CD4-positive, alpha-beta T cell treated with Interleukin-1 beta for 1 hour (primary cell): ENCODE data around the gene SELENOP.

Source experiments
- DNase-seq, 2 donors: peaks; one replicate each; pipeline ENCODE4 v3.0.0-alpha.2; 2020 to 2022

Gene SELENOP

DNA sequence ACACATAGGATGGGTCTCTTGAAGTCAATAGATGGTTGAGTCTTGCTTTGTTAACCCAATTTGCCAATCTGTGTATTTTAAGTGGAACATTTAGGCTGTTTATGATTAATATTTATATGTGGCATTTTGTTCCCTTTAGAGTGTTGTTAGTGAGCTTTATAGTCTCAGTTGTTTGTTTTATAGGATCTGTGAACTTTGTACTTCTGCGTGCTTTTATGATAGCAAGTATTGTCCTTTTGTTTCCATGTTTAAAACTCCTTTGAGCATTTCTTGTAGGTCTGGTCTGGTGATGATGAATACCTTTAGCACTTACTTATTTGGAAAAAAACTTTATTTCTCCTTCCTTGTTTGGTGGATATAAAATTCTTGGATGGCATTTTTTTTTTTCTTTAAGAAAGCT lies 23.8 kb downstream of the SELENOP start:
- no peak for DNase-seq

DNA sequence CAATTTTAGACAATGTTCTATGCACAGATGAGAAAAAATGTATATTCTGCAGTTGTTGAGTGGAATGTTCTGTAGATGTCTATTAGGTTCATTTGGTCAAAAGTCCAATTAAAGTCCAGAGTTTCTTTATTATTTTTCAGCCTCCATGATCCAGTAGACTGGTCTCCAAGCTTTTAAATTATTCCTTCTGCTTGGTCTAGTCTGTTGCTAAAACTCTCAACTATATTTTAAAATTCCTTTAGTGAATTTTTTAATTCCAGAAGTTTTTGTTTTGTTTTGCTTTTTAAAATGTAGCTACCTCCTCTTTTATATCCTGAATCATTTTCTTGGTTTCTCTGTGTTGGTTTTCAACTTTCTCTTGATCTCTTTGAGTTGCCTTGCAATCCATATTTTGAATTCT lies 24.6 kb downstream of the SELENOP start:
- DNase-seq: no peak

DNA sequence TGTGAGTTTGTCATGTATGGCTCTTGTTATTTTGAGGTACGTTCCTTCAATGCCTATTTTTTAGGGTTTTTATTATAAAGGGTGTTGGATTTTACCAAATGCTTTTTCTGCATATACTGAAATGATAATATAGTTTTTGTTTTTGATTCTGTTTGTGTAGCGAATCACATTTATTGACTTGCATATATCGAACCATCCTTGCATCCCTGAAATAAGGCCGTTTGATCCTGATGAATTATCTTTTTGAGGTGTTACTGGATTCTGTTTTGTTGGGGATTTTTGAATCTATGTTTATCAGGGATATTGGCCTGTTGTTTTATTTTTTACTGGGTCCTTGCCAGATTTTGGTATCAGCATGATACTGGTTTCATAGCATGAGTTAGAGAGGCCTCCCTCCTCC lies 25.9 kb downstream of the SELENOP start:
- DNase-seq: no peak

DNA sequence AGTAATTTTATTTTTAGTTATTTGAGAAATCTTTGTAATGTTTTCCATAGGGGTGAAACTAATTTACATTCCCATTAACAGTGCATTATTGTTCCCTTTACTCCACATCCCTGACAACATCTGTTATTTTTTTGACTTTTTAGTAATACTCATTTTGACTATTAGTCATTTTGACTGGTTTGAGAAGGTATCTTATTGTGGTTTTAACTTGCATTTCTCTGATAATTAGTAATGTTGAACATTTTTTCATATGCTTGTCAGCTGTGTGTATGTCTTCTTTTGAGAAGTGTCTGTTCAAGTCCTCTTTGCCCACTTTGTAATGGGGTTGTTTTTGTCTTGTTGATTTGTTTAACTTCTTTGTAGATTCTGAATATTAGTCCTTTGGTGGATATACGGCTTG lies 27.6 kb downstream of the SELENOP start:
- no peak for DNase-seq

DNA sequence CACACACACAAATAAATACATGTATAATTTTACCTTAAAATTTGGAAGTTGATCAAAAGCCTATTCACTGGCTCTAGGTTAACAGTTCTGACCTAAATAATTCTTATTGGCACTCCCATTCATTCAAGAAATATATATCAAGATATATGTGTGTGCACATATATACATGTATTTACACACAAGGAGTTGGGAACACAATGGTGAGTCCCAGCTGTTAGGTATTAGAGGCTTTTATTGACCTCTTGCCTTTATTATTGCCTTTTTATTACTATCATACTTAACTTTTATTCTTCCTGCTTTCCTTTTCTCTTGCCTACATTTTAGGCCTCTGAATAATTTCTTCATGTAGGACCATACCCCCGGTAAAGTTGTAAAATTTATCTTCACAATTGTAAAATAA lies 30.1 kb downstream of the SELENOP start:
- DNase-seq: no peak

DNA sequence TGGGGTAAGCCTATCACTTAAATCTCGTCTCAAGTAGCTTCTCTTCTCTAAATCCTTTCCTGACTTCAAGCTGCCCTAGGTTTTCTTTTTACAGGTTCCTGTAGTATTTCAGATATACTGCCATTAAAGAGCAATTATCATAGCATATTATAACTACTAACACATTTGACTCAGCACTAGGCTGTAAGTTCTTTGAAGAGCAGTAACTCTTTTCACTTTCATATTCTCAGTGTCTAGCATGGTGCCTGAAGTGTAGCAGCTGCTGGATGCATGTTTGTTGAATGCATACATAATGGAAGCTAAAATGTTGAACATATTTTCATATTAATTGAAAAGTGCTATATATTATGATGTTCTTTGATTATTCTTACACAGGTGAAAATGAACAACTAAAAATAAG lies 32.6 kb downstream of the SELENOP start:
- DNase-seq: no peak

DNA sequence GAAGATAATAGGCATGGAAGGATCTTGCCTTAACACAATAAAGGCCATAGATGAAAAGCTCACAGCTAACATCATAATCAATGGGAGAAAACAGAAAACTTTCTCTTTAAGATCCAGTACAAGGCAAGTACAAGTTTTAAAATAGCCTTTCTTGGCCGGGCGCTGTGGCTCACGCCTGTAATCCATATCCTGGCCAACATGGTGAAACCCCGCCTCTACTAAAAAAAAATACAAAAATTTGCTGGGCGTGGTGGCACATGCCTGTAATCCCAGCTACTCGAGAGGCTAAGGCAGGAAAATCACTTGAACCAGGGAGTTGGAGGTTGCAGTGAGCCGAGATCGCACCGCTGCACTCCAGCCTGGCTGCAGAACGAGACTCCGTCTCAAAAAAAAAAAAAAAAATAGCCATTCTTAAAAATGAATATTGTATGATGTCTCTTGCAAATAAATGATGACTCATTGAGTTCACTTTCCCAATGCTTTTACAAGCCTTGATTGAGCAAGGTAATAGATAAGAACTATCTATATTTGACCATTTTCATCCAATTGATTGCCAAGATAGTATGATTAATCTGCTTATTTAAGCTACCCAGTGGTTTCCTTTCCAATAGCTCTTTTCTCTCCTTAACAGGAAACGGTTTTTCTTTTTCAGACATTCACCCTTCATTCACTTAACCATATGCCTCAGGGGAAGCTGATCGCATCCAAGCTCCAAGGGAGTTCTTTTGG lies 39.3 kb downstream of the SELENOP start:
- DNase-seq: no peak

DNA sequence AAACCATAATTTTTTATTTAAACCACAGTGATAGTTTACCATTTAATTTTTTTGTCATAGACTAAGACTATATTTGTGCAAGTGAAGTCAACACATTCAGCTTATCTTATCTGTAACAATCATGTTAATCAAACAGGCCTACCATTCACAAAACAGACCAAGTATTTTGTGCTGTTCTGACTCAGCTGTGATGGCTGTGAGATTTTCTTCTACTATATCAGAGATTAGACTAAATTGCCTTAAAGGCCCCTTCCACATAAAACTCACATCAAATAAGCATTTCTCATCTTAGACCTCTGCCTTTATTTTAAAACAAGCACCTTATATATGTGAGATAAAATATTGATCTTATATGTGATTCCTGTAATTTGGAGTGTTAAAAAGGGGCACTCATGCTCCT lies 41.7 kb downstream of the SELENOP start:
- DNase-seq: no peak

DNA sequence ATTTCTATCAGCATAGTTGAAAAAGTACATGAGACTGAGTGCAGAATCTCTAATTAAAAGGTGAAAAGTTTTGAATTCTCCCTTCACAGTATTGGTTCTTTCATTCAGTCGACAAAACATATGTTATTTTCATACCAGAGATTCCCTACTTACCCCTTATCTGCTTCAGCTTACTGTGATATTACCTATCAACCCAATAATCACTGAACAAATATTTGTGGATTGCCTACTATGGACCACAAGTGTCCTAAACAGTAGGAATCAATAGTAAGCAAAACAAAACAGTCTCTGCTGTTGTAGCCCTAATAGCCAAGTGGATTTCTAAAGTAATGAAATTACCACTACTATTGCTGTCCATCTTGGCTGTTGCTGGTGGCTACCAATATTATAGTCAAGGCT lies 43.6 kb downstream of the SELENOP start:
- DNase-seq: no peak

DNA sequence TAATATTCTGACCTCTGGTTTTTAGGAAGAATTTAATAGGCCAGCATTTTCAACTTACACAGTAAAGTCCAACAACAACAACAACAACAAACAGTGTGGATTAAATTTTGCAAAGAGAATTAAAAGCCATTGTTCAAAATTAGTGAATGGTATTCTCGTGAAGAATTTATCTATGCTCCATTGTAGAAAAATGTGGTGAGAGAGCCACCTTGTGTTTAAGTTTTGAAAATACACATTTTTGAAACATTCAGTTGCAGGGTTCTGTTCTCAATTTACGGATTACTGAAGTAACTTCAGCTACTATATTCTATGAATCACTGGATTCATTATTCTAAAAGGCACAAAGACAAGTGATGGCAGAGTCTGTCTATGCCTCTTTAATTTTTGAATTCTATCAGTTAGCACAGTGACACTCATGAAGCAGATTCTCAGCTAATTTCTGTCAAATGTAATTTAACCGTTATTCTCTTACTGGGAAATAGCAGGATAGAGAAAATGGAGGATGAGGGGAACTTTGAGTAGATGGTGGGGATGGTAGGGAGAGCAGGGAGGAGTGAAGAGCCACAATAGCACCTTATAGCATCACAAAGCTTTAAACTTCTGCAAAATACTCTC lies 44.1 kb downstream of the SELENOP start:
- peak in 1 of 2 donors; percentile 34 for DNase-seq

DNA sequence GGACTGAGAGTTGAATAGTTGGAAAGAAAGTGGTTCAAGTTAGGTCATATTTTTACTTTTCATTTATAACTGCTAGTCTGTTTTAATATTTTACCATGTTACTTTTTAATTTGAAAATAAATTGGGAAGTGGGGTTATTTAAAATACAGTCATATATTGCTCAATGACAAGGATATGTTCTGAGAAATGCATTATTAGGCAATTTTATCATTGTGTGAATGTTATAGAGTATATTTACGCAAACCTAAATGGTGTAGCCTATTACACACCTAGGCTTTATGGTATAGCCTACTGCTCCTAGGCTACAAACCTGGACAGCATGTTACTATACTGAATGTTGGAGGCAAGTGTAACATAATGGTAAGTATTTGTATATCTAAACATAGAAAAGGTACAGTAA lies 49.9 kb downstream of the SELENOP start:
- DNase-seq: no peak

DNA sequence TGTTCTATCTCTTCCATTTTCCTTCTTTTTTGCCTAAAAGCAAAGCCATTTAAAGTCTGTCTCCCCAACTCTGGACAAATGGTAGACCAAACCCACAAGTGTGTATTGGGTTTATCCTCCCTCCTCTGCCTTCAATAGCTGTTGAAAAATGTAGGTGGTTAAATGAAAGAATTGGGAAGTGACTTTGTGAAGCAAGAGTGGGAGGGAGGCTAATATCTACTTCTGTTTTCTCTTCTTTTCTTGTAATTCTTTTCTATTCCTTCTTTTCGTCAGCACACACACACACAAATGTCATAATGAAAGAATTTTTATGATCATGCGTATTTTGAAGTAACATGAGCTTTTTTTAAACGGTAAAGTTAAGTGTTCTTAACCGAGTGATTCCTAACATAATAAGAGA lies 51.3 kb downstream of the SELENOP start:
- DNase-seq: no peak

DNA sequence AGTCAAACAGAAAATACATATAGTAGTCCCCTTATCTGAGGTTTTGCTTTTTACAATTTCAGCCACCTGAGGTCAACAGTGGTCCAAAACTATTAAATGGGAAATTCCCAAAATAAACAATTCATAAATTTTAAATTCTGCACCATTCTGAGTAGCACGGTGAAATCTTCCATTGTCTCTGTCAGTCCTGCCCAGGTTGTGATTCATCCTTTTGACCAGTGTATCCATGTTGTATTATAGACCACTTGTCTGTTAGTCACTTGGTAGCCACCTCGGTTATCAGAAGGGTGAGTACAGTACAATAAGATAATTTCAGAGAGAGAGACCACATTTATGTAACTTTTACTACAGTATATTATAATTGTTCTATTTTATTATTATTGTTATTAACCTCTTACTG lies 52.2 kb downstream of the SELENOP start:
- no peak for DNase-seq

DNA sequence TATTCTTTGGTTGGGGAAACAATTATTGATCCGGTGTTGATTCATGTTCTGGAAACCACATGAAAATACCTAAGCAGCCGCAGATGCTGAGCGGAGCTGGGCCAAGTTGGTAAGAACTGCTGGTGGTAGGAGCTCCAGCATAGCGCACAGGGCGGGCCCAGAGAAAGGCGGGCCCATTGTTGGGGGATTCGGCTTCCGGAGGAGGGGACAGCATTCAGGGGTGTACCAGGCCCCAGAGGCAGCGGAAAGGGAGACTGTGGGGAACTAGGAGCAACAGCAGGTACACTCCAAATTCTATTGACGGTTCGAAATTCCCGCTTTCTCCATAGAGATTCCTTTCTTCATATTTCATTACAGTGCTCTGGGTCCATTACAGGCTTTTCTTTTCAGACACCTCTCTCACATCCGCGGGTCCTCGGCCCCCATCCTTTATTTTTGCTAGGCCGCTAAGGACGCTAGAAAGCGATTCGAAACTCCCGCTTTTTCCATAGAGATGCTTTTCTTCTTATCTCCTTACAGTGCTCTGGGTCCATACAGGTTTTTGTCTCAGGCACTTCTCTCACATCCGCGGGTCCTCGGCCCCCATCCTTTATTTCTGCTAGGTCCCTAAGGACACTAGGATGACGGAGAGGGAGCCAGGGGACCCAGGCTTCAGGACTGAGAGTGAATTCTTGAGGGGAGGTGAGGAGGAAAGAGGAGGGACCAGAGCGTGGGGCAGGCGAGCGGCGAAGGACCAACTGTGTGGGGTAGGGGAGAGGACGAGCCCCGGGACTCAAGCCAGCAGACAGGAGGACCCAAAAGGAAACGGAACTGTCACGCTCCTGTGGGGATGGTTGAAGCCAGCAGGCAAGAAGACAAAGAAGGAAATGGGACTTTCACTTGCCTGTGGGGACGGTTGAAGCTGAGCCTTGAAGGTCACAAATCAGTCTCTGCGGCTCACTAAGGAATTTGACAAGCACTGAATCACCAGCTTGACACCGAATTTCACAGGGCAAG lies 54.8 kb downstream of the SELENOP start, which contains the start of gene CCDC152:
CCDC152 (plus strand) TSS at position 213 of the 996 bp plus-strand sequence. CDS start 2,304 bp downstream, outside the sequence.
- peak; percentile 14 to 54 for DNase-seq

DNA sequence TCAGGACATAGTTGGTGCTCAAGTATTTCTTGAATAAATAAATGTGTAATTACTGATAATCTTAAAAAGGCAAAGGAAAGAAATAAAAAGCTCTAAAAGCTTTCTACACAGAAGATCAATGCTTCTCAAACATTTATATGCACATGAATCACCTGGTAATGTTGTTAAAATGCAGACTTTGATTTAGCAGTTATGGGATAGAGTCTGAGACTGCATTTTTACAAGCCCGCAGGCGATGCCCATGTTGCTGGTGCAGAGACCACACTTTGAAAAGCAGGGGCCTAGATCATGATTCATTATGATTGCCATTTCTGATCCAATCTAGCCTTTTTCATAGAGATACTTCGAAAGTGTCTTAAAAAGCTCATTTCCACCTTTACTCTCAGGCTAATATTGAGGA lies 58.6 kb downstream of the SELENOP start:
- no peak for DNase-seq

DNA sequence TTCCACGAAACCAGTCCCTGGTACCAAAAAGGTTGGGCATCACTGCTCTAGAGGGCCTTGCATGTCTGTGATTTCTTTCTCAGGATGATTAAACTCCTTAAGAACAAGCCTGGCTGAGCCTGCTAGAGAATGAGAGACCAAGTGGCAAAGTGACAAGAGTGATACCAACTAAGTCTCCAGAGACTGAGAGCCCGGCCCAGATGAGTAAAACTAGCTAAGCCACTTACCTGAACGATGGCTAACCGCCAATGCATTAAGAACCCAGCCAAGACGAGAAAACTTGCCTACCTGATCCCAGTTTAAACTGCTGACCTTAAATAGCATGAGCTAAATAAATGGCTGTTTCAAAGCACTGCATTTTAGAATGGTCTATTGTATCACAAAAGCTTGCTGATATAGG lies 60.6 kb downstream of the SELENOP start:
- no peak for DNase-seq

DNA sequence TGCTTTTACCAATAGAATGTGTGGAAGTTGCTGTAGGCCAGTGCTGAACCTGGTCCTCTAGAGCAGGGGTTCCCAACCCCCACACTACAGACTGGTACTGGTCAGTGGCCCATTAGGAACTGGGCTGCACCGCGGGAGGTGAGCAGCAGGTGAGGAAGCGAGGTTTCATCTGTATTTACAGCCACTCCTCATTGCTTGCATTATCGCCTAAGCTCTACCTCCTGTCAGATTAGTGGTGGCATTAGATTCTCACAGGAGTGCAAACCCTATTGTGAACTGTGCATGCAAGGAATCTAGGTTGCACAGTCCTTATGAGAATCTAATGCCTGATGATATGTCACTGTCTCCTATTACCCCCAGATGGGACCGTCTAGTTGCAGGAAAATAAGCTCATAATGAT lies 61.2 kb downstream of the SELENOP start:
- no peak for DNase-seq
